ENCODE data around the gene CD34.
"Not testable (repeated sequence)": the region's sequence is repeated elsewhere in the genome, so short reads cannot be mapped to it uniquely, and the experiment has no call there.

Gene CD34

GRCh38 chr1:207926984-207927383 is 16.1 kb upstream of the CD34 start:
- DNase-seq (ENCODE audit: low read depth): no peak

DNA sequence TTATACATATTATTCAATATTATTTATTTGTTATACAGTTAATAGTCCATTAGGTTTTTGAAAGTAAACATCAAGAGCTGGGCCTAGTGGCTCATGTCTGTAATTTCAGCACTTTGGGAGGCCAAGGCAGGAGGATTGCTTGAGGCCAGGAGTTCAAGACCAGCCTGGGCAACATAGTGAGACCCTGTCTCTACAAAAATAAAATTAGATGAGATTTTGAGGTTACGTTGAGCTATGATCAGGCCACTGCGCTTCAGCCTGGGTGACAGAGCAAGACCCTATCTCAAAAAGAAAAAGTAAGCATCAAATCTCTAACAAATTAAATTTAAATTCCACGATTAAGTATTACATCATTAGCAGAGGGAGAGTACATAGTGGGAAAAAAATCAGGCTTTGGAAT is 15.0 kb upstream of the CD34 start:
- not testable (repeated sequence) for DNase-seq (ENCODE audit: low read depth)

GRCh38 chr1:207925210-207925609 is 14.3 kb upstream of the CD34 start:
- no peak for DNase-seq (ENCODE audit: low read depth)

- DNase-seq (ENCODE audit: low read depth): no peak
Observed at GRCh38 chr1:207923561-207923960, 12.6 kb upstream of the CD34 start.

- no peak for DNase-seq (ENCODE audit: low read depth)
Observed at GRCh38 chr1:207923121-207923520, 12.2 kb upstream of the CD34 start.

DNA sequence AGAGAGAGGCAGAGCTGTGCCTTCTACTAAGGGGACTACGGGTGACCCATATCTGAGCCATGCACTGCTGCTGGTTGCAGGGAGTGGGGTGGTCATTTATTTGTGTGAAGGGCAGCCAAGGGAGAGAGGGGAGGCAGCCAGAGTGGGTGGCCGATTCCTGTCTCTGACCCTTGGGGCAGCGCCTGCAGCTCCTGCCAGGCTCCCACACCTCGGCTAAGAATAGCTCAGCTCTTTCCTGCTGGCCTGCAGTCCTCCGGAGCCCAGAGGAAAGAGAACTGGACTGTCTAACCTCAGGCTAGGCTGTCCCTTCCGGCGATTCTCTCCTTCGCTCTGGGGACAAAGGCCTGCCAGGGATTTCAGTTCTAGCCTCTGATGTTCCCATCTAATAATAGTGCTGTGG is 11.6 kb upstream of the CD34 start:
- DNase-seq (ENCODE audit: low read depth): no peak

DNA sequence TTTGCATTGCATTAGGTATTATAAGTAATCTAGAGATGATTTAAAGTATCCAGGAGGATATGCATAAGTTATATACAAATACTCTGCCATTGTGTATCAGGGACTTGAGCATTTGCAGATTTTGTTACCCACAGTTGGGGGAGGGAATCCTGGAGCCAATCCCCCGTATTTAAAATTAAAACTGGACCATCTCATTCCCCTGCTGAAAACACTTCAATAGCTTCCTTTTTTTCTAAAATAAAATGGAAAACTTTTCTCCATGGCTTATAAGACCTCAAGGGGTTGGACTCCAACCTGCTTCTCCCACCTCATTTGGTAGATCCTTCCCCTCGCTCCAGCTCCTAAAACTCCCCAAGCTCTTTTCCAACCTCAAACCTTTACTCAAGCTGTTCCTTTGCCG is 10.4 kb upstream of the CD34 start:
- DNase-seq (ENCODE audit: low read depth): no peak

DNA sequence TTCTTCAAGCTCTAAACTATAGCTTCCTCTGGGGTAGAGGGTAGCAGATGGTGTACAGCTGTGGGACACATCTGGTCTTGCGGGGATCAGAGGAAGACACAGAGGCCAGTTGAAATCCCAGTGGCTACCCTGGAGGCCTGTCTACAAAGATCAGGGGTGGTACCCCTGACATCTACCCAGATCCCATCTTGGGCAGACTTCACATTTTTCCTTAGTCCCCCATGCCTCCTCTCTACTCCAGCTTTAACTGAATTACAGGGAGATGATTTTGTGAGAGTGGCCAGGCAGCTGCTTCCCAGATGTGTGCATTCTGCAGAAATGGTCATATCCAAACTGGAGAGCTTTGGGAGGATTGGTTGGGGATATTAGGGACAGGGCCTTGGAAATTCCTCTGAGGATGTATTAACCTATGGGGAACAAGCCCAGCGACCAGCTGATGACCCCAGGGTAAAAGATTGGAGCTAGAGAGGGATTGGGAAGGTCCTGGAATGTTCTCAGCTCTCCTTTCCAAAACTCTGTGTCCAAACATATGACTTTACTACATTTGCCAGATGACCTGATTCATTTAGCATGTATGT is 9.6 kb upstream of the CD34 start:
- DNase-seq (ENCODE audit: low read depth): no peak

- no peak for DNase-seq (ENCODE audit: low read depth)
Observed at GRCh38 chr1:207919523-207920170, 8.7 kb upstream of the CD34 start.

DNA sequence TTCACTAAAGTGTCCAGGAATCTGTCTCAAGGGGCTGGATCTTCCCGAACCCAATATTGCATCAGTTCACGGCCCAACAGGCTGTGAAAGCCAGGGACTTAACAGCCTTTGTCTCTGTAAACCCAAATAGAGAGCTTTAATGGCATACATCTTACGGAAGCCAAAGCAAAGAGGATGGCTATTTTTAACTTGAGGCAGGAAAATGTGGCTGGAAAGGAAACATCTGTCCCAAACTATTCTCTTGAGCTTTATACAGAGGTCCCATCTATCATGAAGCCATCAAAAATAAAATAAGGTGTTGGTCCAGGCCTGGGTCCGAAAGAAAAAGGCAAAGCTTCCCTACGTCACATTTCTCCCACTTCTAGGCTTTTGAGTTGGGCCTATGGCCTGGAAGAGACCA is 7.7 kb upstream of the CD34 start:
- no peak for DNase-seq (ENCODE audit: low read depth)

GRCh38 chr1:207918011-207918410 is 7.1 kb upstream of the CD34 start:
- no peak for DNase-seq (ENCODE audit: low read depth)

GRCh38 chr1:207917080-207917479 is 6.2 kb upstream of the CD34 start:
- DNase-seq (ENCODE audit: low read depth): no peak

GRCh38 chr1:207913951-207914350 is 3.0 kb upstream of the CD34 start:
- DNase-seq (ENCODE audit: low read depth): no peak

- DNase-seq (ENCODE audit: low read depth): no peak
Observed at GRCh38 chr1:207911856-207912760, 1.2 kb upstream of the CD34 start.

GRCh38 chr1:207909687-207910086 is 1.2 kb downstream of the CD34 start:
- DNase-seq (ENCODE audit: low read depth): no peak

- no peak for DNase-seq (ENCODE audit: low read depth)
Observed at GRCh38 chr1:207908107-207908734, 2.7 kb downstream of the CD34 start.

DNA sequence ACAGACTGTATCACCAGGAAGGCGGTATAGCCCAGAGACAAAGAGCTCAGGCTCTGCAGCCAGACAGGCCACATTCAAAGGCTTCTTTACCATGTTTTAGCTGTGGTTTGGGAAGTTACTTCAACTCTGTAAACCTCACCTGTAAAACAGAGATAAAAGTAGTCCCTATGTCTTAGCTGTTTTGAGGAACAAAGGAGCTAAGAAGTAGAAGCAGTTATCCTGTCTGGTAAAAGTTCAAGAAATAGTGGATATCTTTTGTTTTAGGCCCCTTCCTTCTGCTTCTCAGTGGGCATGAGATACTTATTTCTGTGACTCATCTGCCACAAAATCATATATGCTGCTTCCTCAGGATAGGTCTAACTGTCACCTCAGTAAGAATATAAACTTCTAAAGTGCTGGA is 6.5 kb downstream of the CD34 start:
- no peak for DNase-seq (ENCODE audit: low read depth)

- peak; percentile 35 for DNase-seq (ENCODE audit: low read depth)
Observed at GRCh38 chr1:207903767-207904166, 7.2 kb downstream of the CD34 start.

- DNase-seq (ENCODE audit: low read depth): no peak
Observed at GRCh38 chr1:207903053-207903452, 7.9 kb downstream of the CD34 start.

- DNase-seq (ENCODE audit: low read depth): no peak
Observed at GRCh38 chr1:207902566-207902965, 8.4 kb downstream of the CD34 start.

DNA sequence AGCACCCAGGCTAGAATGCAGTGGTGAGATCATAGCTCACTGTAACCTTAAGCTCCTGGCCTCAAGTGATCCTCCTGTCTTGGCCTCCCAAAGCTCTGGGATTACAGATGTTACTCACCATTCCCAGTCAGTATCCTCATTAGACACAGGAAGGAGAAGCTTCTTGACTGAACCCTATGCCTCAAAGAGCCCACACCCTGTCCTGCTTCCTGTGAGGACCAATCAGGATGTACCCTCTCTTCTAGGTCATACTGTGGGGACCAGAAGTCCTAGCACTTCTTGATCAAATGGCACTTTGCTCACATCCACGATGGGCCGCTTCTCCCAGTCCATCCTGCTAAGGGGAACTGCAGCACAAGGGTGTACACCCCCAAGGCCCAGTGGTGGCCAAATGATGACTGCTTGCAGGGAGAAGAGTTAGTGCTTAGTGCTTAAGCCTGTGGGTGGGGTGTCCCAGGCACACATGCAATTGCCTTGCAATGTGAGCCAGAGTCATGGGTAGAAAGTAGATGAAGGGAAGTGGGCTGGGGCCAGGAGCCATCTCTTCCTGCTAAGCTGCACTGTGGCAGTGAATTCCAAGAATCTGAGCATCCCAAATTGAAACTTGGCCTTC is 9.8 kb downstream of the CD34 start:
- no peak for DNase-seq (ENCODE audit: low read depth)

DNA sequence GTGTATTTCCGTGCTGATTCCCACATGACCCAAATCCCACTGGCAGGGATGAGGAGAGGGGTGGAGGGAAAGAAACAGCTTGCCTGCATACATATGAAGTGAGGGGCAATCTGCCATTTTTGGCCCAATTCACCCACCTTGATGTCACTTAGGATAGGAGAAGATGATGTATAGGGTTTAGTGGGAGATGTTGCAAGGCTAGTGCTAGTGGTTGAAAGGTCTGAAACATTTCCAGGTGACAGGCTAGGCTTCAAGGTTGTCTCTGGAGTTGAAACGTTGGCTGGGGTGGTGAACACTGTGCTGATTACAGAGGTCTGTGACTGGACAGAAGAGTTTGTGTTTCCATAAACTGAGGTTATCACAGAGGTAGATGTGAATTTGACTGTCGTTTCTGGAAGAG is 12.1 kb downstream of the CD34 start:
- no peak for DNase-seq (ENCODE audit: low read depth)
